ENCODE measurements around the gene CBX4. TPM values are rescaled to one million over a fixed set of nuclear protein-coding genes. Genes with fewer than 3 reads are reported as not detected.

CBX4 gene
- total RNA-seq, 3 donors from 2014 or later: 11.5 to 20.6 (median 13.4) TPM

- Histone ChIP-seq H3K36me3 (no peaks in the 10 kb centered on the region), H3K4me1 (no peaks in the 10 kb centered on the region), H3K27me3 (peaks cover 0 to 7% of the 10 kb centered on the region in 2 donors), H3K4me3 (no peak overlapping the region), H3K27ac (no peak overlapping the region), H3K9me3 (no peaks in the 10 kb centered on the region)
- intact Hi-C loops (cut with DNase I; ENCODE audit: low total_unique reads): no loop called here
- TF ChIP-seq POLR2A (IDR thresholded peaks at IDR 0.05) (no peak), POLR2AphosphoS5 (IDR thresholded peaks at IDR 0.05) (no peak), CTCF (IDR thresholded peaks at IDR 0.05) (no peak)
- DNase-seq (ENCODE audit: low spot score in 2 of 2): no peak
Measured at GRCh38 chr17:79872762-79873161, 33.5 kb upstream of the CBX4 start.

GRCh38 chr17:79871131-79871530 lies 31.9 kb upstream of the CBX4 start:
- Histone ChIP-seq H3K36me3 (no peaks in the 10 kb centered on the region), H3K4me3 (no peak overlapping the region), H3K27ac (no peak overlapping the region), H3K27me3 (peaks cover 0 to 2% of the 10 kb centered on the region in 2 donors), H3K9me3 (no peaks in the 10 kb centered on the region), H3K4me1 (no peaks in the 10 kb centered on the region)
- intact Hi-C loops (cut with DNase I; ENCODE audit: low total_unique reads): no loop called here
- no peak for DNase-seq (ENCODE audit: low spot score in 2 of 2)
- no peak for TF ChIP-seq CTCF (IDR thresholded peaks at IDR 0.05)
- no peak for TF ChIP-seq POLR2A (IDR thresholded peaks at IDR 0.05)
- TF ChIP-seq POLR2AphosphoS5 (IDR thresholded peaks at IDR 0.05): no peak

GRCh38 chr17:79870540-79870939 lies 31.3 kb upstream of the CBX4 start:
- H3K36me3 ChIP-seq: no peaks in the 10 kb centered on the region
- H3K4me1 ChIP-seq: no peaks in the 10 kb centered on the region
- H3K27me3 ChIP-seq: peaks cover 0 to 8% of the 10 kb centered on the region in 2 donors
- intact Hi-C loops (cut with DNase I; ENCODE audit: low total_unique reads): no loop called here
- no peak overlapping the region for H3K4me3 ChIP-seq
- no peaks in the 10 kb centered on the region for H3K9me3 ChIP-seq
- no peak for TF ChIP-seq CTCF (IDR thresholded peaks at IDR 0.05)
- TF ChIP-seq POLR2AphosphoS5 (IDR thresholded peaks at IDR 0.05): no peak
- TF ChIP-seq POLR2A (IDR thresholded peaks at IDR 0.05): no peak
- no peak overlapping the region for H3K27ac ChIP-seq
- no peak for DNase-seq (ENCODE audit: low spot score in 2 of 2)

GRCh38 chr17:79866791-79867518 lies 27.7 kb upstream of the CBX4 start:
- DNase-seq (ENCODE audit: low spot score in 2 of 2): no peak
- intact Hi-C loops (cut with DNase I; ENCODE audit: low total_unique reads): no loop called here
- H3K4me1 ChIP-seq: no peaks in the 10 kb centered on the region
- no peak for TF ChIP-seq POLR2AphosphoS5 (IDR thresholded peaks at IDR 0.05)
- TF ChIP-seq CTCF (IDR thresholded peaks at IDR 0.05): no peak
- TF ChIP-seq POLR2A (IDR thresholded peaks at IDR 0.05): no peak
- no peak overlapping the region for H3K27ac ChIP-seq
- no peaks in the 10 kb centered on the region for H3K9me3 ChIP-seq
- no peak overlapping the region for H3K4me3 ChIP-seq
- H3K27me3 ChIP-seq: peaks cover 0 to 31% of the 10 kb centered on the region in 2 donors
- H3K36me3 ChIP-seq: no peaks in the 10 kb centered on the region

- Histone ChIP-seq H3K27ac (no peak overlapping the region), H3K36me3 (no peaks in the 10 kb centered on the region), H3K9me3 (no peaks in the 10 kb centered on the region), H3K4me1 (no peaks in the 10 kb centered on the region), H3K27me3 (peaks cover 0 to 38% of the 10 kb centered on the region in 2 donors), H3K4me3 (no peak overlapping the region)
- intact Hi-C loops (cut with DNase I; ENCODE audit: low total_unique reads): no loop called here
- TF ChIP-seq POLR2A (IDR thresholded peaks at IDR 0.05): no peak
- no peak for TF ChIP-seq CTCF (IDR thresholded peaks at IDR 0.05)
- TF ChIP-seq POLR2AphosphoS5 (IDR thresholded peaks at IDR 0.05): no peak
- no peak for DNase-seq (ENCODE audit: low spot score in 2 of 2)
Measured at GRCh38 chr17:79865351-79866210, 26.3 kb upstream of the CBX4 start.
